Measurements from ENCODE around the gene ARHGAP5.

- peak; percentile 57 to 71 (median 66) for TF ChIP-seq CTCF (IDR thresholded peaks at IDR 0.05)
- TF ChIP-seq EP300 (IDR thresholded peaks at IDR 0.05) = no peak
These were observed 3.4 kb upstream of the ARHGAP5 start for GRCh38 chr14:32073537-32074189.
